ENCODE measurements around the gene SCARF1.
A peak's percentile ranks its signal among the peaks of the same experiment; 100 is the strongest.

SCARF1 gene

DNA sequence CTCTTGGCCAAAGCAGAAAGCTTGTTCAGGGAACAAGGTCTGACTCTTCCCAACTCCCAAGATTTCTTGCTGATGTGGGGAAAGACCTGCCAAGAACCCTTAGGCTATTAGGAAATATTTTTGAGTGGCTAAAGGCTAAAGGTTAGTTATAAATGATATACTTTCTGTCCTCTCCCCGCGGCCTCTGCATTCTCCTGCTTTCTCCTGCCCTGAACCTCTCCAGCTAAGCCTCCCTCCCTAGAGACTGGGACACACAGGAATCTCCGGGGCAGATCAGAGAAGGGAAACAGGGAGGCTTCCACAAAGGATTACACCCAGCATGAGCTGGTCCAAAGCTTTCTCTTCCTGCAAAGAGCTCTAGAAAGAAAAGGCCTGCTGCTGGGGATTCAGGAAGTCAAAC, 19.2 kb downstream of the SCARF1 start:
- Mint-ChIP-seq H3K4me3 (peak overlapping the region; percentile 67 to 79 (median 79)), H3K4me1 (peaks cover 21% of the 10 kb centered on the region), H3K36me3 (ENCODE audit: low read depth) (no peaks in the 10 kb centered on the region), H3K27ac (peak overlapping the region in 2 of 3 experiments; percentile 17 to 41), H3K27me3 (ENCODE audit: low read depth) (peaks cover 54% of the 10 kb centered on the region), H3K9me3 (no peaks in the 10 kb centered on the region)
- TF ChIP-seq, protein P1, sequence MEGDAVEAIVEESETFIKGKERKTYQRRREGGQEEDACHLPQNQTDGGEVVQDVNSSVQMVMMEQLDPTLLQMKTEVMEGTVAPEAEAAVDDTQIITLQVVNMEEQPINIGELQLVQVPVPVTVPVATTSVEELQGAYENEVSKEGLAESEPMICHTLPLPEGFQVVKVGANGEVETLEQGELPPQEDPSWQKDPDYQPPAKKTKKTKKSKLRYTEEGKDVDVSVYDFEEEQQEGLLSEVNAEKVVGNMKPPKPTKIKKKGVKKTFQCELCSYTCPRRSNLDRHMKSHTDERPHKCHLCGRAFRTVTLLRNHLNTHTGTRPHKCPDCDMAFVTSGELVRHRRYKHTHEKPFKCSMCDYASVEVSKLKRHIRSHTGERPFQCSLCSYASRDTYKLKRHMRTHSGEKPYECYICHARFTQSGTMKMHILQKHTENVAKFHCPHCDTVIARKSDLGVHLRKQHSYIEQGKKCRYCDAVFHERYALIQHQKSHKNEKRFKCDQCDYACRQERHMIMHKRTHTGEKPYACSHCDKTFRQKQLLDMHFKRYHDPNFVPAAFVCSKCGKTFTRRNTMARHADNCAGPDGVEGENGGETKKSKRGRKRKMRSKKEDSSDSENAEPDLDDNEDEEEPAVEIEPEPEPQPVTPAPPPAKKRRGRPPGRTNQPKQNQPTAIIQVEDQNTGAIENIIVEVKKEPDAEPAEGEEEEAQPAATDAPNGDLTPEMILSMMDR (IDR thresholded peaks at IDR 0.05; ENCODE audit: unreplicated experiment in 3 of 3): no peak

DNA sequence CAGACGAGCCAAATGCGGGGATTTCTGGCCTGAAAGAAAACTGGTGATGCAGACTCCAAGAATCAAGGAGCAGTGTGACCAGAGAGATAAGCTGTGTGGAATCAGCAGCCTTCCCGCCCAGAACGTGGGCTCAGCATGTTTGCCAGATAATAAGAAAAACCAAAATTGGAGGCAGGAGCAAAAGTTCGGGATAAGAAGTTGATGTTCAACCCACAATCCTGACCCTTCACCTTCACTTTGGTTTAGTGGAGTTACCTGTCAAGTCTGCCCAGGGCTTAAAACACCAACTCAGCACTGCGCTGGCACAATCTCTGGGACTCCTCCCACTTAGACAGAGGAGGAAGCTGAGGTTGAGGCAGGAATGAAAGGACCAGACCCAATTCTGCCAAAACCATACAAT, 20.0 kb downstream of the SCARF1 start:
- H3K27me3 Mint-ChIP-seq (ENCODE audit: low read depth): peaks cover 50% of the 10 kb centered on the region
- peak overlapping the region in 1 of 3 experiments; percentile 41 for H3K27ac Mint-ChIP-seq
- peak overlapping the region; percentile 32 to 67 (median 42) for H3K4me3 Mint-ChIP-seq
- no peaks in the 10 kb centered on the region for H3K9me3 Mint-ChIP-seq
- H3K4me1 Mint-ChIP-seq: peaks cover 21% of the 10 kb centered on the region
- no peaks in the 10 kb centered on the region for H3K36me3 Mint-ChIP-seq (ENCODE audit: low read depth)
- TF ChIP-seq, protein P1 (IDR thresholded peaks at IDR 0.05; ENCODE audit: unreplicated experiment in 3 of 3): no peak

DNA sequence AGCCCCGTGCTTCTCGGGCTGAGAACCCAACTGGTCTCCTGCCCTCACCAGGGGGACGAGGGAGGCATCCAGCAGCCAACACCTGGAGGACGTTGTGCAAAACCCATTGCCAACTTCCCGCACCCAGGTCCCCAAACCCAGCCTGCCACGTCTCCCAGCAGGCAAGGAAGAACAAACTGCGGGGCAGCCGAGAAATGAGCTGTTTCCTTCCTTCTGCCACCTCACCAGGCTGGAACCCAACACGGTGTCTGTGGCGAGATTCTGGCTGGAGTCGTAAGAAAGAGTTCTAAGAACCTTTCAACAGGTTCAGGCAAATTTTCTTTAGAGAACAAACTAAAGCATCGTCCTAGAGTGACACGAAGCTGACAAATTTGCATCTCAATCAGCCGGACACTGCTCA, 20.5 kb downstream of the SCARF1 start:
- H3K27me3 Mint-ChIP-seq (ENCODE audit: low read depth): peaks cover 44% of the 10 kb centered on the region
- no peaks in the 10 kb centered on the region for H3K9me3 Mint-ChIP-seq
- no peaks in the 10 kb centered on the region for H3K36me3 Mint-ChIP-seq (ENCODE audit: low read depth)
- TF ChIP-seq, protein P1 (IDR thresholded peaks at IDR 0.05; ENCODE audit: unreplicated experiment in 3 of 3): no peak
- no peak overlapping the region for H3K4me3 Mint-ChIP-seq
- H3K4me1 Mint-ChIP-seq: peaks cover 17% of the 10 kb centered on the region
- no peak overlapping the region for H3K27ac Mint-ChIP-seq

DNA sequence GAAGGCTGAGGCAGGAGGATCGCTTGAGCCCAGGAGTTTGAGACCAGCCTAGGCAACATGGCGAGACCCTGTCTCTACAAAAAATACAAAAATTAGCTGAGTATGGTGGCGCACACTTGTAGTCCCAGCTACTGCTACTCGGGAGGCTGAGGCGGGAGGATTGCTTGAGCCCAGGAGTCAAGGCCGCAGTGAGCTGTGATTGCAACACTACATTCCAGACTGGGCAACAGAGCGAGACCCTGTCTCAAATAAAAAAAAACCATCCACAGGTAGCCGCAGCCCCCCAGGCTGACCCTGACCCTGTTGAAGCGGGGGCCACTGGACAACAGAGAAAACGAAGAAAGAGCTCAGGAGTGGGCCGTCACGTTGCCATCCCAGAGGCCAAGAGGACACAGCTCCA, 20.9 kb downstream of the SCARF1 start:
- Mint-ChIP-seq H3K27me3 (ENCODE audit: low read depth) (peaks cover 43% of the 10 kb centered on the region), H3K27ac (no peak overlapping the region)

DNA sequence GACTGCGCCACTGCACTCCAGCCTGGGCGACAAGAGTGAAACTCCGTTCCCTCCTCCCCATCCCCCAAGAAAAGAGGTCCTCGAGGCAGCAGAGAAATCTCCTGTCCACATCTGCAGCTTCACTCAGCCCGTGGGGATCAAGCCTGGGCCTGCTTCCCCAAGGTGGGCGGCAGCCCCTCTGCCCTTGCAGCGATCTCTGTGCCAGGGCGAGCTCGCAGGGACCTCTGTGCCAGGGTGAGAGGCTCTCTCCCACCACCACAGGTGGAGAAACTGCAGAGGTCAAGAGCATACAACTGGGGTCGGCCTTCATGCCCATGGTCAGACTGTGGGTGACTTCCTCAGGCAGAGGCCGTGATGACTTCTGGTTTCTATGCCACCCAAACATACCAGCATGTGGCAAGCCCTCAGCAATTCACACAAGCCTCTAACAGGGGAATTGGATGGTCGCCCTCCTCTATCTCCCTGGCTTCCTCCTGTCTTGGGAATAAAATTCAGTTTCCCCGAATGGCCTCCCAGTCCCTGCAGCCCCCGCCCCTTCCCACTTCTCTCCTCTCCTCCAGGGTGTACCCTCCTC, 22.4 kb downstream of the SCARF1 start:
- no peaks in the 10 kb centered on the region for H3K9me3 Mint-ChIP-seq
- no peak overlapping the region for H3K4me3 Mint-ChIP-seq
- no peak overlapping the region for H3K27ac Mint-ChIP-seq
- H3K36me3 Mint-ChIP-seq (ENCODE audit: low read depth): no peaks in the 10 kb centered on the region
- H3K4me1 Mint-ChIP-seq: peaks cover 16% of the 10 kb centered on the region
- peaks cover 36% of the 10 kb centered on the region for H3K27me3 Mint-ChIP-seq (ENCODE audit: low read depth)
- TF ChIP-seq, protein P1 (IDR thresholded peaks at IDR 0.05; ENCODE audit: unreplicated experiment in 3 of 3): no peak

More for the DNA sequence above, 20.9 kb downstream of the SCARF1 start:
- Mint-ChIP-seq H3K4me1 (peaks cover 16% of the 10 kb centered on the region), H3K9me3 (no peaks in the 10 kb centered on the region), H3K36me3 (ENCODE audit: low read depth) (no peaks in the 10 kb centered on the region), H3K4me3 (no peak overlapping the region)
- TF ChIP-seq, protein P1 (IDR thresholded peaks at IDR 0.05; ENCODE audit: unreplicated experiment in 3 of 3): no peak

DNA sequence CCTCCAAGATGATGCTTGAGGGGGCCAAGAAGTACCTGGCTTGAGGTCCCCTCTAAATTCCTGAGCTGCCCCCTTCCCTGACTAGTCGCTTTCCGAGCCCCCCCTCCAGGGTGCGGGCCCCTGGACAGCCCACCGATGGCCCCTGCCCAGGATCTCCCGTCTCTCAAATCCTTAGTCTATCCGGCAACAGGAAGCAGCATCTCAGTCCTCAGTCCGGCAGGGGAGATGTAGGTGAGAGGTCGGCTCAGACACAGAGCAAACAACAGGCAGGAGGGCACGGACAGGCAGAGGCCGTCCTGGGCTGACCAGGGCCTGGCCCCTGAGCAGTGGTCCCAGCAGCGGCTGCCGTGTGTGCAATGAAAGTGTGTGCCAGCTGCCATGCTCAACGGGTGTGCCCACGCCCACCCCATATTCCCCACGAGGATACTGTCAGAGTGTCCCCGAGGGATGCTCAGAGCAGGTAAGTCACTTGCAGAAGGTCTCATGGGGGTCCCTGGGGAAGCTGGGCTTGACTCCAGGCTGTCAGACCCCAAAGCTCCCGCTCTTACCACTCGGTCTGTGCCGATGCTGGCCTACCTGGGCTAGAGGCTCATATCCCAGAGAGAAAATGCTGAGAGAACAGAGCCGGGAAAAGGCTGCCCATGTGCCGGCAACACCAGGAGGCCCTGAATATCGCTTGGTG, 24.1 kb downstream of the SCARF1 start:
- Mint-ChIP-seq H3K9me3 (no peaks in the 10 kb centered on the region), H3K27me3 (ENCODE audit: low read depth) (peaks cover 24% of the 10 kb centered on the region), H3K4me3 (no peak overlapping the region), H3K36me3 (ENCODE audit: low read depth) (no peaks in the 10 kb centered on the region), H3K27ac (no peak overlapping the region), H3K4me1 (peaks cover 8% of the 10 kb centered on the region)
- TF ChIP-seq, protein P1 (IDR thresholded peaks at IDR 0.05; ENCODE audit: unreplicated experiment in 3 of 3): no peak
